Thyroid gland (tissue), 4 donors: ENCODE results near the gene AOC1. TPM values are rescaled to one million over a fixed set of nuclear protein-coding genes. Genes with fewer than 3 reads are reported as not detected.

ENCODE experiments used
- DNase-seq, 2 donors: peaks; one replicate each; pipeline ENCODE4 v3.0.0-alpha.2; 2019
- H3K27ac ChIP-seq, 3 donors: fragments of 200-600 bp; sonication (generic); 1 replicate in 2 of 3; 2 replicates in 1 of 3; pipeline ENCODE4 v1.5.1; 2016 to 2019; ENCODE audit warnings: mild to moderate bottlenecking in 1 of 3, moderate library complexity in 1 of 3
- H3K27me3 ChIP-seq: fragments of 200-600 bp; sonication (generic); one replicate; pipeline ENCODE4 v1.5.1; 2019
- H3K36me3 ChIP-seq, 2 donors: fragments of 200-600 bp; sonication (generic); one replicate each; pipeline ENCODE4 v1.5.1; 2016 to 2019
- H3K4me1 ChIP-seq, 2 donors: fragments of 200-600 bp; sonication (generic); one replicate each; pipeline ENCODE4 v1.5.1; 2017 to 2019
- H3K4me3 ChIP-seq, 3 donors: fragments of 200-600 bp; sonication (generic); replicated peaks in 1 of 3; 1 replicate in 2 of 3; 2 replicates in 1 of 3; pipeline ENCODE4 v1.5.1; 2016; ENCODE audit warnings: mild to moderate bottlenecking in 1 of 3
- H3K9me3 ChIP-seq: fragments of 200-600 bp; sonication (generic); one replicate; pipeline ENCODE4 v1.5.1; 2017
- CTCF ChIP-seq, 6 experiments: fragments of 200-600 bp in 3 of 6; fragments of 450-650 bp in 3 of 6; sonication (generic) in 3 of 6; IDR thresholded peaks; one replicate each; pipeline ENCODE4 v1.5.1; 2016 to 2019; ENCODE audit warnings: antibody characterized with exemption in 6 of 6, mild to moderate bottlenecking in 2 of 6, inconsistent platforms in 1 of 6, moderate library complexity in 1 of 6
- POLR2A ChIP-seq, 2 donors: fragments of 450-650 bp; IDR thresholded peaks; one replicate each; pipeline ENCODE4 v1.6.1; 2017; ENCODE audit warnings: antibody characterized with exemption in 2 of 2, mild to moderate bottlenecking in 2 of 2, moderate library complexity in 1 of 2
- WGBS, 2 donors: methylation state at CpG; one replicate each; pipeline ENCODE4 v1.1.5; 2017; 5-methylcytosine and 5-hydroxymethylcytosine counted together
- intact Hi-C: fragments of 100-400 bp; cut with DNase I; formaldehyde crosslinking; loops from one replicate; pipeline ENCODE4 v1.15.1; 2023
- total RNA-seq, 4 donors: library from RNA; depleted of rRNA; stranded (reverse); fragments of >200 nt; gene quantifications; one replicate each; pipeline ENCODE4 v1.2.3, GENCODE V29; 2016

The AOC1 gene
- total RNA-seq, 4 donors from 2014 or later: 0.22 to 0.71 TPM; not detected in 2

- intact Hi-C loops: loop anchor here (5.0 kb wide), 2 partner anchors 90 to 215 kb away; no protein-coding TSS in a partner anchor
- Histone ChIP-seq H3K36me3 (no peaks in the 10 kb centered on the region), H3K27ac (no peak overlapping the region), H3K27me3 (no peaks in the 10 kb centered on the region), H3K4me1 (no peaks in the 10 kb centered on the region), H3K4me3 (no peak overlapping the region), H3K9me3 (no peaks in the 10 kb centered on the region)
- 46 to 52% methylated on average over 22 of the region's 22 CpGs for WGBS, 2 donors
- no peak for DNase-seq
- TF ChIP-seq POLR2A (IDR thresholded peaks at IDR 0.05) (no peak), CTCF (IDR thresholded peaks at IDR 0.05) (no peak)
Measured at GRCh38 chr7:150897502-150898474, 45.5 kb downstream of the AOC1 start.

GRCh38 chr7:150898475-150899011 is 46.2 kb downstream of the AOC1 start:
- intact Hi-C loops: loop anchor here (5.0 kb wide), 2 partner anchors 89 to 214 kb away; no protein-coding TSS in a partner anchor
- H3K4me3 ChIP-seq: no peak overlapping the region
- no peaks in the 10 kb centered on the region for H3K4me1 ChIP-seq
- no peaks in the 10 kb centered on the region for H3K36me3 ChIP-seq
- no peaks in the 10 kb centered on the region for H3K9me3 ChIP-seq
- DNase-seq: peak; percentile 70 to 78
- no peak overlapping the region for H3K27ac ChIP-seq
- TF ChIP-seq CTCF (IDR thresholded peaks at IDR 0.05) (peak; percentile 82 to 91 (median 89)), POLR2A (IDR thresholded peaks at IDR 0.05) (no peak)
- WGBS, 2 donors: 12 to 25% methylated on average over 10 to 20 of the region's 22 CpGs
- no peaks in the 10 kb centered on the region for H3K27me3 ChIP-seq

DNA sequence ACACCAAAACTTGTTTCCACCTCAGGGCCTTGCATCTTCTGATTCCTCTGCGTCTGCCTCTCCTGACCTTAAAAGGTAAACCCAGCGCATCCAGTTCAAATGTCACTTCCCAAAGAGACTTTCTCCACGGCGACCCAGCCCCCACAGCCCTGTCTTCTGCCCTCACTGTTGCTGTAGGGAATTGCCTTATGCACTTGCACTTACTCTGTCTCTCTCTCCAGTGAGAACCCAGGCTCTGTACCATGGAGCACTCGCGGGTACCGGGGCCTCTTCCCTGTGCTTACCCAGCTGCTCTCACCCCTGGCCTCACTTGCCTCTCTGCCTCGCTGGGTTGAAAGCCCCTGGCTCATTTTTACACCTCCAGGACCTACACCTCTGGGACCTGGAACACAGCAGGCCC is 48.4 kb downstream of the AOC1 start:
- no peaks in the 10 kb centered on the region for H3K36me3 ChIP-seq
- H3K4me3 ChIP-seq: no peak overlapping the region
- intact Hi-C loops: no loop called here
- DNase-seq: no peak
- no peak overlapping the region for H3K27ac ChIP-seq
- no peaks in the 10 kb centered on the region for H3K27me3 ChIP-seq
- WGBS, 2 donors: 80 to 87% methylated on average over 8 of the region's 8 CpGs
- no peak for TF ChIP-seq CTCF (IDR thresholded peaks at IDR 0.05)
- no peak for TF ChIP-seq POLR2A (IDR thresholded peaks at IDR 0.05)
- no peaks in the 10 kb centered on the region for H3K4me1 ChIP-seq
- no peaks in the 10 kb centered on the region for H3K9me3 ChIP-seq

- no peaks in the 10 kb centered on the region for H3K9me3 ChIP-seq
- no peaks in the 10 kb centered on the region for H3K36me3 ChIP-seq
- H3K27ac ChIP-seq: no peak overlapping the region
- no peak overlapping the region for H3K4me3 ChIP-seq
- H3K27me3 ChIP-seq: no peaks in the 10 kb centered on the region
- DNase-seq: no peak
- no peaks in the 10 kb centered on the region for H3K4me1 ChIP-seq
- TF ChIP-seq POLR2A (IDR thresholded peaks at IDR 0.05) (no peak), CTCF (IDR thresholded peaks at IDR 0.05) (no peak)
- 55 to 63% methylated on average over 13 of the region's 15 CpGs for WGBS, 2 donors
- intact Hi-C loops: no loop called here
Measured at GRCh38 chr7:150901160-150902035, 49.1 kb downstream of the AOC1 start.
